ENCODE data around the gene SNX9. TPM values are rescaled to one million over a fixed set of nuclear protein-coding genes. Genes with fewer than 3 reads are reported as not detected.

SNX9 gene
- total and polyA plus RNA-seq, 2 of the 8 experiments (the other 6 are each of a cell fraction or from before 2014, with no cell fraction given): 11.8 to 23.2 TPM

GRCh38 chr6:157927011-157927410 lies 104.0 kb downstream of the SNX9 start:
- Histone ChIP-seq H2BK5ac (ENCODE audit: low read depth, low read length) (no peak overlapping the region), H3K9me3 (ENCODE audit: insufficient read depth in 2 of 2, low read depth in 1 of 2, low read length in 1 of 2) (no peaks in the 10 kb centered on the region), H2AK5ac (ENCODE audit: low read depth, low read length) (no peak overlapping the region), H3K56ac (replicated peaks; ENCODE audit: insufficient read length, low read depth, low read length) (no peak overlapping the region), H2BK20ac (ENCODE audit: low read length) (no peak overlapping the region), H3K9ac (replicated peaks in 1 of 4; ENCODE audit: extremely low read depth in 1 of 4, low read depth in 3 of 4, low read length in 3 of 4) (no peak overlapping the region), H3K4me2 (ENCODE audit: insufficient read depth in 1 of 2, low read depth in 2 of 2, low read length in 2 of 2) (no peak overlapping the region), H3K14ac (ENCODE audit: insufficient read length) (no peak overlapping the region), H3K27me3 (replicated peaks in 1 of 4; ENCODE audit: control insufficient read depth in 3 of 4, extremely low read depth in 1 of 4, insufficient read depth in 3 of 4, low read length in 3 of 4) (no peaks in the 10 kb centered on the region), H2BK15ac (ENCODE audit: low read length) (no peak overlapping the region), H3K79me2 (ENCODE audit: control insufficient read depth in 1 of 2, insufficient read depth in 2 of 2, low read length in 2 of 2) (no peaks in the 10 kb centered on the region), H2BK12ac (ENCODE audit: low read depth, low read length) (no peak overlapping the region), H3K4ac (replicated peaks; ENCODE audit: insufficient read length, low read depth, low read length) (no peak overlapping the region), H4K91ac (replicated peaks; ENCODE audit: insufficient read length, low read length) (no peak overlapping the region), H4K20me1 (replicated peaks in 1 of 2; ENCODE audit: control insufficient read depth in 1 of 2, insufficient read depth in 2 of 2, low read length in 2 of 2) (no peaks in the 10 kb centered on the region), H2BK120ac (replicated peaks; ENCODE audit: low read depth, low read length) (no peak overlapping the region), H3K79me1 (ENCODE audit: low read depth, low read length) (no peaks in the 10 kb centered on the region), H3K4me3 (ENCODE audit: extremely low read depth in 1 of 4, insufficient read depth in 2 of 4, low read depth in 3 of 4, low read length in 4 of 4) (no peak overlapping the region), H2AFZ (ENCODE audit: low read length) (no peak overlapping the region), H4K5ac (ENCODE audit: insufficient read length, low read depth, low read length) (no peak overlapping the region), H3K4me1 (replicated peaks in 1 of 4; ENCODE audit: control insufficient read depth in 3 of 4, insufficient read depth in 4 of 4, low read length in 3 of 4) (peaks cover 0 to 8% (median 3%) of the 10 kb centered on the region in 4 experiments; a peak in 3 of 7 replicates), H3K18ac (ENCODE audit: extremely low read depth, low read length) (no peak overlapping the region), H3K36me3 (ENCODE audit: control insufficient read depth in 2 of 4, insufficient read depth in 4 of 4, low read length in 3 of 4) (peaks cover 0 to 29% (median 21%) of the 10 kb centered on the region in 4 experiments; a peak in 6 of 8 replicates), H3K23ac (ENCODE audit: insufficient read length) (no peak overlapping the region), H3K23me2 (ENCODE audit: low read depth, low read length) (no peaks in the 10 kb centered on the region), H3K27ac (ENCODE audit: low read depth, low read length) (no peak overlapping the region), H4K8ac (ENCODE audit: extremely low read depth, insufficient read depth, low read length) (no peak overlapping the region)
- POLR2A ChIA-PET (ENCODE audit: partially characterized antibody): interaction anchor here (1.5 kb wide), 1 partner anchor 14 kb away, joined by 5 read pairs; no protein-coding TSS in a partner anchor
- 91% methylated on average over 7 of the region's 7 CpGs; no CpG with 5 or more reads in 1 of the 2 experiments for WGBS, 2 experiments (ENCODE audit: extremely low coverage in 1 of 2, insufficient coverage in 1 of 2, insufficient read length in 1 of 2, insufficient replicate concordance in 2 of 2, low coverage in 1 of 2, low lambda C conversion rate in 2 of 2, missing lambda C conversion rate in 1 of 2)
- CTCF ChIA-PET (ENCODE audit: partially characterized antibody): interaction anchor here (0.8 to 1.6 kb wide), 5 partner anchors 9 to 170 kb away, joined by 3 to 6 read pairs (median 5); no protein-coding TSS in a partner anchor
- DNase-seq (ENCODE audit: low read depth in 1 of 2, low spot score in 2 of 2): no peak
- FAIRE-seq: no peak
- TF ChIP-seq MAFK (IDR thresholded peaks at IDR 0.05; ENCODE audit: low read depth, low read length) (no peak), SP2 (IDR thresholded peaks at IDR 0.05; ENCODE audit: low read length) (no peak), CEBPB (IDR thresholded peaks at IDR 0.05; ENCODE audit: low read depth, low read length) (no peak), ZNF274 (IDR thresholded peaks at IDR 0.05; ENCODE audit: borderline replicate concordance, extremely low read depth, low read length) (no peak), PHF8 (conservative IDR thresholded peaks at IDR 0.05; ENCODE audit: low read depth, low read length) (no peak), EZH2 (IDR thresholded peaks at IDR 0.05; ENCODE audit: low read depth, low read length, severe bottlenecking) (no peak), TAF7 (optimal IDR thresholded peaks at IDR 0.05; ENCODE audit: borderline replicate concordance, low read depth, low read length) (no peak), HDAC2 (IDR thresholded peaks at IDR 0.05; ENCODE audit: borderline replicate concordance in 1 of 2, low read depth in 2 of 2, low read length in 2 of 2) (no peak), ATF2 (IDR thresholded peaks at IDR 0.05; ENCODE audit: low read length) (no peak), RFX5 (IDR thresholded peaks at IDR 0.05; ENCODE audit: borderline replicate concordance, low read depth, low read length) (no peak), SIX5 (IDR thresholded peaks at IDR 0.05; ENCODE audit: low read depth, low read length) (no peak), SRF (IDR thresholded peaks at IDR 0.05; ENCODE audit: low read depth, low read length) (no peak), BRCA1 (IDR thresholded peaks at IDR 0.05; ENCODE audit: low read depth, low read length) (no peak)

Measured in H1 (cell line).